IMR-90 (cell line): ENCODE results near the gene JAKMIP1. TPM values are rescaled to one million over a fixed set of nuclear protein-coding genes. Genes with fewer than 3 reads are reported as not detected.
A peak's percentile ranks its signal among the peaks of the same experiment; 100 is the strongest.

Source experiments
- ATAC-seq: fragments of 200-7000 bp; cut with Tn5 transposase; 2 replicates; pipeline ENCODE4 v1.9.1; 2020; ENCODE audit warnings: low read depth, mild to moderate bottlenecking, moderate library complexity
- BruUV-seq: library from RNA; stranded (reverse); fragments of 400-500 nt; replicated peaks from 2 replicates; lab custom pipeline; 2021; lab: Mats Ljungman, UMichigan
- CTCF ChIA-PET: fragments of 300-600 bp; formaldehyde crosslinking; extraction: SDS; loops from one replicate; lab custom pipeline; 2021; ENCODE audit warnings: antibody characterized with exemption; lab: Yijun Ruan, JAX
- POLR2A ChIA-PET: fragments of 300-600 bp; sonication (Branson Sonifier 250); formaldehyde crosslinking; loops from one replicate; lab custom pipeline; 2022; ENCODE audit warnings: antibody characterized with exemption; ENCODE audit not compliant: unreplicated experiment; lab: Charles Lee
- DNase-seq: peaks from one replicate; pipeline ENCODE4 v3.0.0; 2013
- H2AFZ ChIP-seq: replicated peaks from 2 replicates; pipeline ENCODE3; 2013; ENCODE audit warnings: low read length, mild to moderate bottlenecking; ENCODE audit not compliant: poor library complexity
- H2AK5ac ChIP-seq: 2 replicates; pipeline ENCODE4 v1.6.1; 2013; ENCODE audit warnings: low read depth, low read length, inconsistent platforms
- H2AK9ac ChIP-seq: replicated peaks from 2 replicates; pipeline ENCODE3; 2013; ENCODE audit warnings: mild to moderate bottlenecking, low read depth, low read length, moderate library complexity; ENCODE audit not compliant: poor library complexity
- H2BK120ac ChIP-seq: 2 replicates; pipeline ENCODE4 v1.6.1; 2013; ENCODE audit warnings: low read depth, low read length, inconsistent platforms
- H2BK15ac ChIP-seq: 3 replicates; pipeline ENCODE4 v1.6.1; 2013; ENCODE audit warnings: low read depth, low read length, inconsistent platforms
- H2BK20ac ChIP-seq: 2 replicates; pipeline ENCODE4 v1.6.1; 2013; ENCODE audit warnings: low read depth, mild to moderate bottlenecking, inconsistent platforms, low read length, moderate library complexity
- H2BK5ac ChIP-seq: 2 replicates; pipeline ENCODE4 v1.6.1; 2013; ENCODE audit warnings: mild to moderate bottlenecking, low read depth, low read length, inconsistent platforms; ENCODE audit not compliant: poor library complexity, severe bottlenecking
- H3K14ac ChIP-seq: replicated peaks from 2 replicates; pipeline ENCODE4 v1.6.1; 2013; ENCODE audit warnings: low read depth, low read length, inconsistent platforms
- H3K18ac ChIP-seq: 2 replicates; pipeline ENCODE4 v1.6.1; 2013; ENCODE audit warnings: low read depth, low read length, control low read depth
- H3K23ac ChIP-seq: 2 replicates; pipeline ENCODE4 v1.6.1; 2013; ENCODE audit warnings: low read depth, low read length, inconsistent platforms
- H3K27ac ChIP-seq: 2 replicates; pipeline ENCODE4 v1.5.1; 2013; ENCODE audit warnings: mild to moderate bottlenecking, control low read depth, low read length; ENCODE audit not compliant: insufficient read depth
- H3K27me3 ChIP-seq: 2 replicates; pipeline ENCODE4 v1.6.1; 2013; ENCODE audit warnings: low read length; ENCODE audit not compliant: control insufficient read depth, insufficient read depth
- H3K36me3 ChIP-seq: 2 replicates; pipeline ENCODE4 v1.6.1; 2013; ENCODE audit warnings: low read length, mixed read lengths; ENCODE audit not compliant: control insufficient read depth, insufficient read depth
- H3K4ac ChIP-seq: 2 replicates; pipeline ENCODE4 v1.6.1; 2013; ENCODE audit warnings: low read depth, low read length, inconsistent platforms
- H3K4me1 ChIP-seq: 2 replicates; pipeline ENCODE4 v1.6.1; 2013; ENCODE audit warnings: low read length, mixed read lengths; ENCODE audit not compliant: control insufficient read depth, insufficient read depth
- H3K4me2 ChIP-seq: 2 replicates; pipeline ENCODE4 v1.6.1; 2013; ENCODE audit warnings: low read depth, mild to moderate bottlenecking, control low read depth, low read length, moderate library complexity
- H3K4me3 ChIP-seq: 2 replicates; pipeline ENCODE4 v1.5.1; 2013; ENCODE audit warnings: low read depth, mild to moderate bottlenecking, control low read depth, low read length, moderate library complexity; ENCODE audit not compliant: insufficient read depth
- H3K56ac ChIP-seq: 2 replicates; pipeline ENCODE4 v1.6.1; 2013; ENCODE audit warnings: low read length, inconsistent platforms; ENCODE audit not compliant: insufficient read depth; ENCODE audit errors: extremely low read depth
- H3K79me1 ChIP-seq, 2 experiments: 2 replicates each; pipeline ENCODE4 v1.6.1; 2013; ENCODE audit warnings: low read length in 2 of 2, inconsistent platforms in 1 of 2, low read depth in 1 of 2
- H3K9ac ChIP-seq: 2 replicates; pipeline ENCODE4 v1.6.1; 2013; ENCODE audit warnings: low read depth, low read length, control low read depth
- H3K9me1 ChIP-seq: 2 replicates; pipeline ENCODE4 v1.6.1; 2013; ENCODE audit warnings: low read length, inconsistent platforms; ENCODE audit not compliant: insufficient read depth
- H3K9me3 ChIP-seq: 2 replicates; pipeline ENCODE4 v1.6.1; 2013; ENCODE audit warnings: low read length; ENCODE audit not compliant: control insufficient read depth, insufficient read depth
- H4K20me1 ChIP-seq: 2 replicates; pipeline ENCODE4 v1.6.1; 2013; ENCODE audit warnings: low read length, inconsistent platforms; ENCODE audit not compliant: insufficient read depth
- H4K5ac ChIP-seq: 2 replicates; pipeline ENCODE4 v1.6.1; 2013; ENCODE audit warnings: mild to moderate bottlenecking, low read depth, low read length, control low read depth
- H4K8ac ChIP-seq, 2 experiments: 2 replicates each; pipeline ENCODE4 v1.6.1; 2013; ENCODE audit warnings: low read depth in 2 of 2, low read length in 2 of 2, control low read depth in 1 of 2, inconsistent platforms in 1 of 2
- H4K91ac ChIP-seq: 2 replicates; pipeline ENCODE4 v1.6.1; 2013; ENCODE audit warnings: low read depth, low read length, inconsistent platforms; ENCODE audit not compliant: insufficient read depth
- BHLHE40 ChIP-seq: fragments of 150-350 bp; IDR thresholded peaks from 2 replicates; pipeline ENCODE4 v1.6.1; 2016; ENCODE audit warnings: mild to moderate bottlenecking, low read depth, low read length
- CEBPB ChIP-seq: IDR thresholded peaks from 2 replicates; pipeline ENCODE4 v1.6.1; 2012; ENCODE audit warnings: low read depth, low read length, improper control_type of control experiment
- CHD1 ChIP-seq: IDR thresholded peaks from 2 replicates; pipeline ENCODE4 v1.6.1; 2012; ENCODE audit warnings: low read depth, low read length, improper control_type of control experiment
- ELK1 ChIP-seq: fragments of 150-350 bp; IDR thresholded peaks from 2 replicates; pipeline ENCODE4 v1.6.1; 2016; ENCODE audit warnings: low read depth, mild to moderate bottlenecking, low read length, moderate library complexity, borderline replicate concordance
- FOS ChIP-seq: fragments of 150-350 bp; IDR thresholded peaks from 2 replicates; pipeline ENCODE4 v1.6.1; 2016; ENCODE audit warnings: low read depth, low read length
- MAFK ChIP-seq: IDR thresholded peaks from 2 replicates; pipeline ENCODE4 v1.6.1; 2012; ENCODE audit warnings: low read depth, low read length, improper control_type of control experiment
- MAZ ChIP-seq: IDR thresholded peaks from 2 replicates; pipeline ENCODE4 v1.6.1; 2012; ENCODE audit warnings: low read depth, mild to moderate bottlenecking, low read length, improper control_type of control experiment, moderate library complexity, borderline replicate concordance
- MXI1 ChIP-seq: IDR thresholded peaks from 2 replicates; pipeline ENCODE4 v1.6.1; 2012; ENCODE audit warnings: low read depth, mild to moderate bottlenecking, low read length, moderate library complexity, borderline replicate concordance
- NFE2L2 ChIP-seq: fragments of 150-350 bp; IDR thresholded peaks from 2 replicates; pipeline ENCODE4 v1.6.1; 2016; ENCODE audit warnings: low read depth, mild to moderate bottlenecking, low read length
- POLR2A ChIP-seq: IDR thresholded peaks from 2 replicates; pipeline ENCODE4 v1.6.1; 2012; ENCODE audit warnings: mild to moderate bottlenecking, low read depth, low read length
- RAD21 ChIP-seq: IDR thresholded peaks from 2 replicates; pipeline ENCODE4 v1.6.1; 2012; ENCODE audit warnings: low read length, improper control_type of control experiment
- RCOR1 ChIP-seq: IDR thresholded peaks from 2 replicates; pipeline ENCODE4 v1.6.1; 2012; ENCODE audit warnings: mild to moderate bottlenecking, low read length, improper control_type of control experiment; ENCODE audit not compliant: insufficient replicate concordance
- RFX5 ChIP-seq: IDR thresholded peaks from 2 replicates; pipeline ENCODE4 v1.8.0; 2012; ENCODE audit warnings: low read depth, mild to moderate bottlenecking, low read length, moderate library complexity
- SMC3 ChIP-seq: fragments of 150-350 bp; IDR thresholded peaks from 2 replicates; pipeline ENCODE4 v1.6.1; 2016; ENCODE audit warnings: low read depth, mild to moderate bottlenecking, antibody characterized with exemption, low read length, moderate library complexity
- WGBS, 2 experiments: methylation state at CpG; one replicate each; pipeline versions ENCODE4 v1.1.5 to v1.1.7; 2013; ENCODE audit warnings: missing lambda C conversion rate in 2 of 2; ENCODE audit not compliant: insufficient read length in 1 of 2; ENCODE audit errors: extremely low coverage in 2 of 2; 5-methylcytosine and 5-hydroxymethylcytosine counted together
- dilution Hi-C: fragments of 300-500 bp; cut with HindIII; formaldehyde crosslinking; loops from one replicate; pipeline ENCODE4 v1.14.3; 2018; ENCODE audit warnings: low sequenced_read_pairs; ENCODE audit not compliant: unreplicated experiment
- in situ Hi-C: fragments of 300-500 bp; cut with MboI; formaldehyde crosslinking; loops from 3 replicates; pipeline ENCODE4 v1.14.3; 2019; ENCODE audit warnings: low sequenced_read_pairs, inconsistent platforms, mixed read lengths
- intact Hi-C: fragments of 100-400 bp; cut with micrococcal nuclease; formaldehyde crosslinking; loops from 2 replicates; pipeline ENCODE4 v1.10.0; 2022
- polyA plus RNA-seq, 3 experiments: library from polyadenylated mRNA; depleted of rRNA; stranded (reverse); fragments of >200 nt; gene quantifications; 2 replicates each; pipeline ENCODE4 v1.2.3, GENCODE V29; 2012; ENCODE audit warnings: low replicate concordance in 1 of 3
- total RNA-seq: library from RNA; depleted of rRNA; stranded (reverse); fragments of >200 nt; gene quantifications from 2 replicates; pipeline ENCODE4 v1.2.3, GENCODE V29; 2012
- TF ChIP-seq, protein P1 (sequence below): fragments of 150-350 bp; IDR thresholded peaks from 2 replicates; pipeline ENCODE4 v1.6.1; 2017; ENCODE audit warnings: mild to moderate bottlenecking, antibody characterized with exemption, low read length, low read depth
- TF ChIP-seq, protein P2 (sequence below): conservative IDR thresholded peaks from 2 replicates; pipeline ENCODE4 v1.5.1; 2012; ENCODE audit warnings: mild to moderate bottlenecking, low read depth, low read length, improper control_type of control experiment

Gene JAKMIP1
- total and polyA plus RNA-seq, 2 of the 4 experiments (the other 2 are of a cell fraction): not detected

DNA sequence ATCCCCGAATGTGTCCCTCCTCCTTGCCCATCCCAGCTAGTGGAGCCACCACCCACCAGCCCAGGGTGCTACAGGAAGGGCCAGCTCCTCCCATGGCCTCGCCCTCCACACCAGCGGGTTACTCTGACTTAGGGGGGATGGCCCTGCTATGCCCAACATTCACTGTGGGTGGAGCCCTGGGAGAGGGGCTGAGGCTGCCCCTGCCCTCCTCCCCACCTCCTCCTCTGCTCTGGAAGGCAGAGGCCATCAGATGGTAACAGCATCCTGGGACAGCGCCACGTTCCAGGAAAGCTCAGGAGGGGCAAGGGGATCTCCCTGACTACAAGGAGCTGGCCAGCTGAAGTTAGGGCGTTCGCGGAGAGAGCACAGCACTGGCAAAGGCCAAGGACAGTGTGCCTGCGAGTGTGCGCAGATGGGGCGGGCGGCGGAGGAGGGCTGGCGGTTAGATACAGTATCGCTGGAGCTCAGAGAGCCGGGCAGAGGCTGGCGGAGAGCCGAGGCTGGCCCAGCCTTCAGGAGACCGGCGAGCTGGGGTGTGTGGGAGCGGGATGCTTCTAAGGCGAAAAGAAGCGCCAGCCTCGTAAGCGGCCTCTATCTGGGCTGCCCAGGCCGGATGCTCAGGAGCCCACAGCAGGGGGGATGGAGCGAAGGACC, 1.5 kb downstream of the JAKMIP1 start:
- no peak overlapping the region for H2BK20ac ChIP-seq
- POLR2A ChIA-PET: no interaction called here
- no peaks in the 10 kb centered on the region; the same call in 1 of the 2 replicates for H3K4me1 ChIP-seq
- no peak overlapping the region for H3K18ac ChIP-seq
- no peak overlapping the region for H3K27ac ChIP-seq
- in situ Hi-C loops: no loop called here
- H2AK5ac ChIP-seq: no peak overlapping the region
- H4K20me1 ChIP-seq: no peaks in the 10 kb centered on the region
- H4K8ac ChIP-seq: no peak overlapping the region
- H3K9me1 ChIP-seq: no peaks in the 10 kb centered on the region
- no peak overlapping the region for H3K4me3 ChIP-seq
- no peak overlapping the region for H2BK5ac ChIP-seq
- H4K5ac ChIP-seq: no peak overlapping the region
- no peak overlapping the region for H2BK120ac ChIP-seq
- no peak overlapping the region for H3K14ac ChIP-seq
- DNase-seq (no peak), ATAC-seq (no peak)
- no peak overlapping the region for H2AK9ac ChIP-seq
- no TSS peak for BruUV-seq
- WGBS, 2 experiments: no CpG with 5 or more reads among the region's 27 CpGs
- no peaks in the 10 kb centered on the region for H3K36me3 ChIP-seq
- no peak overlapping the region for H3K4ac ChIP-seq
- CTCF ChIA-PET: no interaction called here
- H3K23ac ChIP-seq: no peak overlapping the region
- H4K91ac ChIP-seq: no peak overlapping the region
- H3K79me1 ChIP-seq: no peaks in the 10 kb centered on the region
- H2AFZ ChIP-seq: peak overlapping the region; percentile 56
- no peak overlapping the region for H3K9ac ChIP-seq
- peaks cover 2% of the 10 kb centered on the region; the same call in 1 of the 2 replicates for H3K9me3 ChIP-seq
- no peak overlapping the region for H3K56ac ChIP-seq
- dilution Hi-C loops: no loop called here
- intact Hi-C loops: no loop called here
- no peak overlapping the region for H3K4me2 ChIP-seq
- no peak overlapping the region for H2BK15ac ChIP-seq
- H3K27me3 ChIP-seq: peaks cover 41% of the 10 kb centered on the region; the same call in 1 of the 2 replicates
- TF ChIP-seq BHLHE40 (no peak), ELK1 (no peak), MAFK (no peak), RCOR1 (no peak), MXI1 (no peak), NFE2L2 (no peak), POLR2A (no peak), RAD21 (no peak), SMC3 (no peak), CHD1 (no peak), FOS (no peak), CEBPB (no peak), MAZ (no peak), RFX5 (no peak)
- TF ChIP-seq, protein P1, sequence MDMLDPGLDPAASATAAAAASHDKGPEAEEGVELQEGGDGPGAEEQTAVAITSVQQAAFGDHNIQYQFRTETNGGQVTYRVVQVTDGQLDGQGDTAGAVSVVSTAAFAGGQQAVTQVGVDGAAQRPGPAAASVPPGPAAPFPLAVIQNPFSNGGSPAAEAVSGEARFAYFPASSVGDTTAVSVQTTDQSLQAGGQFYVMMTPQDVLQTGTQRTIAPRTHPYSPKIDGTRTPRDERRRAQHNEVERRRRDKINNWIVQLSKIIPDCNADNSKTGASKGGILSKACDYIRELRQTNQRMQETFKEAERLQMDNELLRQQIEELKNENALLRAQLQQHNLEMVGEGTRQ: no peak
- TF ChIP-seq, protein P2, sequence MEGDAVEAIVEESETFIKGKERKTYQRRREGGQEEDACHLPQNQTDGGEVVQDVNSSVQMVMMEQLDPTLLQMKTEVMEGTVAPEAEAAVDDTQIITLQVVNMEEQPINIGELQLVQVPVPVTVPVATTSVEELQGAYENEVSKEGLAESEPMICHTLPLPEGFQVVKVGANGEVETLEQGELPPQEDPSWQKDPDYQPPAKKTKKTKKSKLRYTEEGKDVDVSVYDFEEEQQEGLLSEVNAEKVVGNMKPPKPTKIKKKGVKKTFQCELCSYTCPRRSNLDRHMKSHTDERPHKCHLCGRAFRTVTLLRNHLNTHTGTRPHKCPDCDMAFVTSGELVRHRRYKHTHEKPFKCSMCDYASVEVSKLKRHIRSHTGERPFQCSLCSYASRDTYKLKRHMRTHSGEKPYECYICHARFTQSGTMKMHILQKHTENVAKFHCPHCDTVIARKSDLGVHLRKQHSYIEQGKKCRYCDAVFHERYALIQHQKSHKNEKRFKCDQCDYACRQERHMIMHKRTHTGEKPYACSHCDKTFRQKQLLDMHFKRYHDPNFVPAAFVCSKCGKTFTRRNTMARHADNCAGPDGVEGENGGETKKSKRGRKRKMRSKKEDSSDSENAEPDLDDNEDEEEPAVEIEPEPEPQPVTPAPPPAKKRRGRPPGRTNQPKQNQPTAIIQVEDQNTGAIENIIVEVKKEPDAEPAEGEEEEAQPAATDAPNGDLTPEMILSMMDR: no peak
